HG02840 (cell line): Measurements from ENCODE around the gene MAPT.

Source experiments
- ATAC-seq: cut with Tn5 transposase; IDR thresholded peaks from one replicate; pipeline ENCODE4 v1.9.1; 2021; ENCODE audit warnings: mild to moderate bottlenecking, moderate library complexity, moderate number of reproducible peaks; ENCODE audit not compliant: unreplicated experiment, low FRiP score

MAPT gene

GRCh38 chr17:45982791-45983613 lies 88.6 kb downstream of the MAPT start:
- no peak for ATAC-seq

GRCh38 chr17:45983614-45984310 lies 89.4 kb downstream of the MAPT start:
- ATAC-seq = no peak

- ATAC-seq = no peak
These were observed 90.0 kb downstream of the MAPT start for GRCh38 chr17:45984368-45984767.

GRCh38 chr17:45985447-45985846 lies 91.1 kb downstream of the MAPT start:
- no peak for ATAC-seq

GRCh38 chr17:45986056-45986455 lies 91.7 kb downstream of the MAPT start:
- no peak for ATAC-seq

- no peak for ATAC-seq
These were observed 93.4 kb downstream of the MAPT start for GRCh38 chr17:45987706-45988105.

GRCh38 chr17:45989759-45990158 lies 95.4 kb downstream of the MAPT start:
- no peak for ATAC-seq

GRCh38 chr17:45990886-45991285 lies 96.5 kb downstream of the MAPT start:
- ATAC-seq = no peak

GRCh38 chr17:45991341-45991740 lies 97.0 kb downstream of the MAPT start:
- no peak for ATAC-seq

GRCh38 chr17:45992175-45992574 lies 97.8 kb downstream of the MAPT start:
- ATAC-seq = no peak

- ATAC-seq = no peak
These were observed 98.5 kb downstream of the MAPT start for GRCh38 chr17:45992904-45993303.

- no peak for ATAC-seq
These were observed 99.7 kb downstream of the MAPT start for GRCh38 chr17:45993962-45994627.

GRCh38 chr17:45994987-45995386 lies 100.6 kb downstream of the MAPT start:
- no peak for ATAC-seq

- no peak for ATAC-seq
These were observed 101.4 kb downstream of the MAPT start for GRCh38 chr17:45995627-45996270.

GRCh38 chr17:45996282-45996937 lies 102.1 kb downstream of the MAPT start:
- no peak for ATAC-seq

GRCh38 chr17:45997166-45997565 lies 102.8 kb downstream of the MAPT start:
- no peak for ATAC-seq

- ATAC-seq = no peak
These were observed 103.3 kb downstream of the MAPT start for GRCh38 chr17:45997624-45998023.

- no peak for ATAC-seq
These were observed 104.9 kb downstream of the MAPT start, which contains the start of gene STH for GRCh38 chr17:45998987-45999899. STH (plus strand) TSS chr17:45999250; CDS start chr17:45999280, 30 bp downstream.

GRCh38 chr17:45999900-46000290 lies 105.5 kb downstream of the MAPT start:
- no peak for ATAC-seq
